Activated CD4-positive, alpha-beta T cell treated with anti-CD3 and anti-CD28 coated beads for 1 hour (primary cell): ENCODE measurements around the gene HM13.
A peak's percentile ranks its signal among the peaks of the same experiment; 100 is the strongest.
"Not testable (repeated sequence)": the region's sequence is repeated elsewhere in the genome, so short reads cannot be mapped to it uniquely, and the experiment has no call there.

Experiments
- DNase-seq: peaks from one replicate; pipeline ENCODE4 v3.0.0-alpha.2; 2020

HM13 gene

GRCh38 chr20:31502884-31503673 is 11.2 kb upstream of the HM13 start:
- DNase-seq = peak; percentile 54

- DNase-seq = no peak
Measured at GRCh38 chr20:31505903-31506302, 8.3 kb upstream of the HM13 start.

- no peak for DNase-seq
Measured at GRCh38 chr20:31508517-31509244, 5.6 kb upstream of the HM13 start.

- no peak for DNase-seq
Measured at GRCh38 chr20:31515072-31515774, 981 bp downstream of the HM13 start.

- DNase-seq = no peak
Measured at GRCh38 chr20:31515775-31516107, 1.5 kb downstream of the HM13 start.

DNA sequence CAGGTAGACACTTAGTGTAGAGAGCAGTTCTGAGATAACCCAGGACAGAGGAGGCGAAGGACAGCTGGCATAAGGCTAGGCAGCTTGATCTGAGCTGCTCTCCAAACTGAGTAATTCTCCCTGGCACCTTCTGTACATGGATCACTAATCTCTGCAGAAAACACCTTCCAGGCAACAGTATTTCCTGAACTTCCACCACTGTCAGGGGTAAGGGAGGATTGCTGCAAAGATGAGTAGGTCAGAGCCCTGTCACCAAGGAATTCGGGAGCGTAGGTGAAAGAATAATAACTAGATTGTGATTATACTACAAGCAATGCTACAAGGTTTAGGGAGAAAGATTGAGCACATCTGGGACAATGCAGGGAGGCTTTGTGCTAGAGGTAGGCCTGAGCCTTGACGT is 1.9 kb downstream of the HM13 start:
- no peak for DNase-seq

DNA sequence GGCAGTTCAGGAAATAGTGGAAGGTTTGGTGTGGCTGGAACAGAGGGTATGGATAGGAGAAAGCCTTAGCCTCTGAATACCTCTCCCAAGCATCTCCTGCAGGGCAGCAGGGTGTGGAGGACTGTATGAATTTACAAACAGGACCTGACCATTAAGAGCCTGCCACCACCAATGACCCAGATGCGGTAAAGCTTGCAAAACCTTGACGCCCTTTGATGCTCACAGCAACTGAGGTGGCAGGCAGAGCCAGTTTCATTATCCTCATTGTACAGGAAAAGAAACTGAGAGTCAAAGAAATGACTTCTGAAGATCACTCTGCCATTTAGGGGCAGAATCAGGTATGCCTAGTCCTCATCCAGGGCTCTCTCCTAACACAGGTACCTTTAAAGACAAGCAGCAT is 2.4 kb downstream of the HM13 start:
- no peak for DNase-seq

DNA sequence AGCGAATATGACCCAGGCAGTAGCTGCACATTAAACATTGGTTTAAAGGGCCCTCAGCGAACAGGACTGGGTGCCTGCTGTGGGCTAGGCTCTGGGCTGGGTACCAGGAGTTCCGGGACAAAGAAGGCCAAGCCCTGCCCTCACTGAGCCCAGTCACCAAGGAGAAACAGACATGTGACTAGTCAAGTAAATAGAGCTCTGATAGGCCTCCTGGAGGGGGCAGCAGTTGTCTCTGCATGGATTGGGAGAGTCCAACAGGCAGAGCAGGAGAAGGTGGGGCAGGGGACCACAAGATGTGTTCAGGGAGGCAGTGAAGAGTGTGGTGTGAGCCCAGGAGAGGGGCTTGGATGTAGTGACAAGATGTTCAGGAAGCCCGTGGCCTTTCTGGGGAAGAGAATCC is 3.1 kb downstream of the HM13 start:
- no peak for DNase-seq

DNA sequence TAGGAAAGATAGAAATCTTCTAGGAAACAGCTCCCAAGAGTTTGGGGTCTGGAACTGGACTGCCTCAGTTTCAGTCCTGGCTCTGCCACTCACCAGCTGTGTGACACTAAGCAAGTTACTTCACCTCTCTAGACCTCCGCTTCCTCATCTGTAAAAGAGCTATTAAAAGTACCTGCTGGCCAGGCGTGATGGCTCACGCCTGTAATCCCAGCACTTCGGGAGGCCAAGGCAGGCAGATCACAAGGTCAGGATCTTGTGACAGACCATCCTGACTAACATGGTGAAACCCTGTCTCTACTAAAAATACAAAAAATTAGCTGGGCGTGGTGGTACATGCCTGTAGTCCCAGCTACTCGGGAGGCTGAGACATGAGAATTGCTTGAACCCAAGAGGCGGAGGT is 7.0 kb downstream of the HM13 start:
- DNase-seq = not testable (repeated sequence)

- DNase-seq = no peak
Measured at GRCh38 chr20:31522731-31523130, 8.5 kb downstream of the HM13 start.

DNA sequence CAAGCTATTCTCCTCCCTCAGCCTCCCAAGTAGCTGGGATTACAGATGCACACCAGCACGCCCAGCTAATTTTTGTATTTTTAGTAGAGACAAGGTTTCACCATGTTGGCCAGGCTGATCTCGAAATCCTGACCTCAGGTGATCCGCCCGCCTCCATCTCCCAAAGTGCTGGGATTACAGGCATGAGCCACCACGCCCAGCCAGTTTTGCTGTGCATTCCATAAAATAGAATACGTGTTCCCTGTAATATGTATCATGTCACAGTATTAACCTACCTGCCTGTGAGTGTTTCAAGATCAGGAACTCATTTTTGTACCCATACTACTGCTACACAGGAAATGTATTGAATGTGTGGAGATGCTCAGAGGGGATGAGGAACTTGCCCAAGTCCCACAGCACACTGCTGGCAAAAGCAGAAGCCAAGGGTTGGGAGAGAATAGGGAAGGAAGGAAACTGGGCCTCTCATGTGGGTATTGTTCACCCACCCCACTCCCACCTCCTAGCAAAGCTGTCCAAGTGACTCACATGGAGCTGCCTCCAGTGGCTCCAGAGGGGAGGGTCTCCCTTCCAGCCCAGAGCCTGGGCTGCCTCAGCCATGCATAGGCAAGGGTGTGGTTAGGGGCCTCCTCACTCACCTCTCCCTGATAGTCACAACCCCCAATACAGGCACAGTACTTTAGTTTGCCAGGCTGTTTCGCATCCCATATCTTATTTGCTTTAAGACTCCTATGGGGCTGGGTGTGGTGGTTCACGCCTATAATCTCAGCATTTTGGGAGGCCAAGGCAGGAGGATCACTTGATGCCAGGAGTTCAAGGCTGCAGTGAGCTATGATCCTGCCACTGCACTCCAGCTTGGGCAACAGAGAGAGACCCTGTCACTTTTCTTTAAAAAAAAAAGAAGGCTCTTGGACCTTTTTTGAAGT is 9.4 kb downstream of the HM13 start:
- DNase-seq = no peak

DNA sequence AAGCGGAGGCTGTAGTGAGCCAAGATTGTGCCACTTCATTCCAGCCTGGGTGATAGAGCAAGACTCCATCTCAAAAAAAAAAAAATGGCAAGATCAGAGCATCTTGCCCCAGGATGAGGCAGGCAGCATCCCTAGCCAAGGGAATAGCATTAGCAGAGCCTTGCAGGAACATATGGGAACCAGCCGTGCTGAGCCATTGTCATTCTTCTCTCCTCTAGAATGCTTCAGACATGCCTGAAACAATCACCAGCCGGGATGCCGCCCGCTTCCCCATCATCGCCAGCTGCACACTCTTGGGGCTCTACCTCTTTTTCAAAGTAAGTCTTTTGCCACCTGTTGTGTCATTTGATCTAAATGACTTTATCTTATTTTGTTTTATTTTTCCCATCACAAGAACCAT is 13.0 kb downstream of the HM13 start:
- DNase-seq = no peak

- no peak for DNase-seq
Measured at GRCh38 chr20:31535298-31535697, 21.1 kb downstream of the HM13 start.

DNA sequence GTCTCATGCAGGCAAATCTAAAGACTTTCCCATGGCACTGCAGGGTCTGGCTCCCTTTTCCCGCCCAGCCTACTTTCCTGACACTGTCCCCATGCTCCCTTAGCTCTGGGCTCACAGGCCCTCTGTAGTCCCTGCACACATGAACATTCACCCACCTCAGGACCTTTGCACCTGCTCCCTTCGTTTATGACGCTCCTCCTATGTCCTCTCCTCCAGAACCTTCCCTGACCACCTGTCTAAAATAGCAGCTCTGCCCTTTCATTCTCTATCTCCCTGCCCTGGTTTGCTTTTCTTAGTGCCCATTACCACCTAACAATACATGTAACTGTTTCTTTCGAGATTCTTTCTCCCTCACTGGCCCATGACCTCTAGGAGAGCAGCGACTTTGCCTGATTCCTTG is 22.3 kb downstream of the HM13 start:
- DNase-seq = no peak

GRCh38 chr20:31537116-31537871 is 23.1 kb downstream of the HM13 start:
- DNase-seq = no peak

GRCh38 chr20:31537890-31538289 is 23.6 kb downstream of the HM13 start:
- no peak for DNase-seq

DNA sequence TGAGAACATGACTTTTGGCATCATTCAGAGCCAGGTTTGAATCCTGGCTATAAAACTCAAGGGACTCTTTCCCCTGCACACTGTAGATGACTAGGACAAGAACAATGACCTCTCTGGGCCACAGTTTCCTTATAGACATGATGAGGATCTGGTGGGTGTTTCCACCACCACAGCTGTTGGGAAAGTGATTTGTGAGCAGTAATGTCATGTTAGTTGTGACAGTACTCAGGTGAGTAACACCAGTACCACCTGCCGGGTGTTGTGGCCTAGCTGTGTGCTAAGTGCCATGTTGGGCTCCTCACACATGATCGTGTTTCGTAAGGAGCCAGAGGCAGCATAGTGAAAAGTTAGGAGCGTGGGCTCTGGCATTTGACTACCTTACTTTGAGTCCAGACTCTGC is 24.1 kb downstream of the HM13 start:
- DNase-seq = no peak

- not testable (repeated sequence) for DNase-seq
Measured at GRCh38 chr20:31539636-31540035, 25.4 kb downstream of the HM13 start.

GRCh38 chr20:31540406-31540805 is 26.2 kb downstream of the HM13 start:
- no peak for DNase-seq

DNA sequence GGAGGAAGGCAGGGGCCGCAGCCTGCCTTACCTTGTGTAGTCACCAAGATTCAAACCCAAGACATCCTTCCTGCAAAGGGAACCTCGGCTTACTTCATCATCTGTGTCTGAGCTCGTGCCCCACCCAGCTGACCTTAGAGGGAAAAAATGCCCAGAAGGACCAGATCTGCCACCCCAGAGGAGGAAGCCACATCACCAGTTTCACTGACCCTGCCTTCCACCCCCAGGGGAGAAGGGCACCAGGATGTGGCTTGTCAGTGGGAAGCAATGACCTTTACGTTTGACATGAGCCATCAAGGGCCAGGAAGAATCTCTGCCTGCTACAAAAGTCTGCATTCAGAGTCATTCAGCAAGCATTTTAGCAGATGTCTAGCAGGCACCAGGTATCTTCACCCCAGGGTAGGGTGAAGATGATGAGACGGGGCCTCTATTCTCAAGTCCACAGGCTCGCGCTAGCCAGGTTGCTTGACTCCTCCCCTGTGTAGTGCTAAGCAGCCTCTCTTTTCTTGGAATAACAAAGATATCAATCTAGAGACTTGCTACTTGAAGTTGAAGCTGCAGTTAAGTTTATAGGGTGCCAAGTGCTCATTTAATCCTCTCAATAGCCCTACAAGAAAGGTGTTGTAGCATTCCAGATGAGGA is 28.1 kb downstream of the HM13 start:
- DNase-seq = no peak

- DNase-seq = no peak
Measured at GRCh38 chr20:31542963-31543362, 28.7 kb downstream of the HM13 start.
